ENCODE measurements around the gene MRPL39. TPM values are rescaled to one million over a fixed set of nuclear protein-coding genes. Genes with fewer than 3 reads are reported as not detected.

The MRPL39 gene
- total and polyA plus RNA-seq, 9 of the 15 experiments (the other 6 are each of a cell fraction or from before 2014, with no cell fraction given): 65.4 to 247 (median 105) TPM

DNA sequence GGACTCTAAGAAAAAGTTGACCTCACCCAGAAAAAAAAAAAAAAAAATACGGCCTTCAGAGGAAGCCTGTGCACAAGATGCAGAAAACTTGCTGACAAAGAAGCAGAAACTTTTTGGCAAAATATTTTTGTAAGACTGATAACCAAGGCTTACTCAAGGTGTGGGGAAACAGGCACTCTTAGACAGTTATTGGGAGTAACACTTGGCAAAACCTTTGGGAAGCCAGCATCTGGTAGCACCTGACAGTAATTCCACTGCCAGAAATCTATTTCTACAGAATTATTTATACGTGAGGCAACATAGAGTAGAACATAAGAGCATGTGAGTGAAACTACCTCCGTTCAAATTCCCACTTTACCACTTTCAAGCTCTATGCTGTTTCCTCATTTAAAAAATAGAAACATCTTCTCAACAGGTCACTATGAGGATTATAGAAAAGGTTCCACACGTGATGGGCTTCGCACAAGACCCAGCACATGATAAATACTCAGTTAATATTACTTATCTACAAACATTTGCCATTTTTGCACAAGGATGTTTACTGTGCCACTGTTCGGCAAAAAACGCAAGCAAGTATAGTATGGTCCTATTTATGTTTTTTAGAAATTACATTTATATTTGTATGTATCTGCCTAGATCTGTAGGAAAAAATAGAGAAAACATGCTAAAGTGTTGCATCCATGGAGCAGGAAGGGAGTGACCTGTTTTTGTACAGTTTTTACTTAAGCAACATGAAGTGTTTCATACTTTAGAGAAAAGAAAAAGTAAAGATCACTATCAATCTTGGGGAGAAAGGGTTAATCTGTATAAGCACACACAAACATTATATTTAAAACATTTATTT lies 22.2 kb downstream of the MRPL39 start:
- H3K27ac ChIP-seq (ENCODE audit: extremely low read depth, low read depth, low read length): no peak overlapping the region
- TF ChIP-seq TBP (optimal IDR thresholded peaks at IDR 0.05; ENCODE audit: low read depth, low read length) (no peak), RNF2 (IDR thresholded peaks at IDR 0.05) (no peak), ZSCAN32 (CRISPR knock-in tag; IDR thresholded peaks at IDR 0.05) (no peak), SRSF3 (IDR thresholded peaks at IDR 0.05; ENCODE audit: insufficient read depth, low read length) (no peak), ZNF347 (CRISPR knock-in tag; IDR thresholded peaks at IDR 0.05; ENCODE audit: low read depth) (no peak), FOSL1 (tag; conservative IDR thresholded peaks at IDR 0.05) (no peak)
- TF ChIP-seq, protein P1, sequence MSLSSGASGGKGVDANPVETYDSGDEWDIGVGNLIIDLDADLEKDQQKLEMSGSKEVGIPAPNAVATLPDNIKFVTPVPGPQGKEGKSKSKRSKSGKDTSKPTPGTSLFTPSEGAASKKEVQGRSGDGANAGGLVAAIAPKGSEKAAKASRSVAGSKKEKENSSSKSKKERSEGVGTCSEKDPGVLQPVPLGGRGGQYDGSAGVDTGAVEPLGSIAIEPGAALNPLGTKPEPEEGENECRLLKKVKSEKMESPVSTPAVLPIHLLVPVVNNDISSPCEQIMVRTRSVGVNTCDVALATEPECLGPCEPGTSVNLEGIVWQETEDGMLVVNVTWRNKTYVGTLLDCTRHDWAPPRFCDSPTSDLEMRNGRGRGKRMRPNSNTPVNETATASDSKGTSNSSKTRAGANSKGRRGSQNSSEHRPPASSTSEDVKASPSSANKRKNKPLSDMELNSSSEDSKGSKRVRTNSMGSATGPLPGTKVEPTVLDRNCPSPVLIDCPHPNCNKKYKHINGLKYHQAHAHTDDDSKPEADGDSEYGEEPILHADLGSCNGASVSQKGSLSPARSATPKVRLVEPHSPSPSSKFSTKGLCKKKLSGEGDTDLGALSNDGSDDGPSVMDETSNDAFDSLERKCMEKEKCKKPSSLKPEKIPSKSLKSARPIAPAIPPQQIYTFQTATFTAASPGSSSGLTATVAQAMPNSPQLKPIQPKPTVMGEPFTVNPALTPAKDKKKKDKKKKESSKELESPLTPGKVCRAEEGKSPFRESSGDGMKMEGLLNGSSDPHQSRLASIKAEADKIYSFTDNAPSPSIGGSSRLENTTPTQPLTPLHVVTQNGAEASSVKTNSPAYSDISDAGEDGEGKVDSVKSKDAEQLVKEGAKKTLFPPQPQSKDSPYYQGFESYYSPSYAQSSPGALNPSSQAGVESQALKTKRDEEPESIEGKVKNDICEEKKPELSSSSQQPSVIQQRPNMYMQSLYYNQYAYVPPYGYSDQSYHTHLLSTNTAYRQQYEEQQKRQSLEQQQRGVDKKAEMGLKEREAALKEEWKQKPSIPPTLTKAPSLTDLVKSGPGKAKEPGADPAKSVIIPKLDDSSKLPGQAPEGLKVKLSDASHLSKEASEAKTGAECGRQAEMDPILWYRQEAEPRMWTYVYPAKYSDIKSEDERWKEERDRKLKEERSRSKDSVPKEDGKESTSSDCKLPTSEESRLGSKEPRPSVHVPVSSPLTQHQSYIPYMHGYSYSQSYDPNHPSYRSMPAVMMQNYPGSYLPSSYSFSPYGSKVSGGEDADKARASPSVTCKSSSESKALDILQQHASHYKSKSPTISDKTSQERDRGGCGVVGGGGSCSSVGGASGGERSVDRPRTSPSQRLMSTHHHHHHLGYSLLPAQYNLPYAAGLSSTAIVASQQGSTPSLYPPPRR (CRISPR knock-in tag; IDR thresholded peaks at IDR 0.05; ENCODE audit: borderline replicate concordance): no peak
- TF ChIP-seq, protein P2, sequence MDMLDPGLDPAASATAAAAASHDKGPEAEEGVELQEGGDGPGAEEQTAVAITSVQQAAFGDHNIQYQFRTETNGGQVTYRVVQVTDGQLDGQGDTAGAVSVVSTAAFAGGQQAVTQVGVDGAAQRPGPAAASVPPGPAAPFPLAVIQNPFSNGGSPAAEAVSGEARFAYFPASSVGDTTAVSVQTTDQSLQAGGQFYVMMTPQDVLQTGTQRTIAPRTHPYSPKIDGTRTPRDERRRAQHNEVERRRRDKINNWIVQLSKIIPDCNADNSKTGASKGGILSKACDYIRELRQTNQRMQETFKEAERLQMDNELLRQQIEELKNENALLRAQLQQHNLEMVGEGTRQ (CRISPR knock-in tag; IDR thresholded peaks at IDR 0.05): no peak
- TF ChIP-seq, protein P3, sequence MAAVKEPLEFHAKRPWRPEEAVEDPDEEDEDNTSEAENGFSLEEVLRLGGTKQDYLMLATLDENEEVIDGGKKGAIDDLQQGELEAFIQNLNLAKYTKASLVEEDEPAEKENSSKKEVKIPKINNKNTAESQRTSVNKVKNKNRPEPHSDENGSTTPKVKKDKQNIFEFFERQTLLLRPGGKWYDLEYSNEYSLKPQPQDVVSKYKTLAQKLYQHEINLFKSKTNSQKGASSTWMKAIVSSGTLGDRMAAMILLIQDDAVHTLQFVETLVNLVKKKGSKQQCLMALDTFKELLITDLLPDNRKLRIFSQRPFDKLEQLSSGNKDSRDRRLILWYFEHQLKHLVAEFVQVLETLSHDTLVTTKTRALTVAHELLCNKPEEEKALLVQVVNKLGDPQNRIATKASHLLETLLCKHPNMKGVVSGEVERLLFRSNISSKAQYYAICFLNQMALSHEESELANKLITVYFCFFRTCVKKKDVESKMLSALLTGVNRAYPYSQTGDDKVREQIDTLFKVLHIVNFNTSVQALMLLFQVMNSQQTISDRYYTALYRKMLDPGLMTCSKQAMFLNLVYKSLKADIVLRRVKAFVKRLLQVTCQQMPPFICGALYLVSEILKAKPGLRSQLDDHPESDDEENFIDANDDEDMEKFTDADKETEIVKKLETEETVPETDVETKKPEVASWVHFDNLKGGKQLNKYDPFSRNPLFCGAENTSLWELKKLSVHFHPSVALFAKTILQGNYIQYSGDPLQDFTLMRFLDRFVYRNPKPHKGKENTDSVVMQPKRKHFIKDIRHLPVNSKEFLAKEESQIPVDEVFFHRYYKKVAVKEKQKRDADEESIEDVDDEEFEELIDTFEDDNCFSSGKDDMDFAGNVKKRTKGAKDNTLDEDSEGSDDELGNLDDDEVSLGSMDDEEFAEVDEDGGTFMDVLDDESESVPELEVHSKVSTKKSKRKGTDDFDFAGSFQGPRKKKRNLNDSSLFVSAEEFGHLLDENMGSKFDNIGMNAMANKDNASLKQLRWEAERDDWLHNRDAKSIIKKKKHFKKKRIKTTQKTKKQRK (IDR thresholded peaks at IDR 0.05; ENCODE audit: borderline replicate concordance, low read depth, low read length): no peak
- H3K79me2 ChIP-seq (ENCODE audit: control insufficient read depth, insufficient read depth, low read length): no peaks in the 10 kb centered on the region
- ATAC-seq (no peak), FAIRE-seq (no peak), DNase-seq (ENCODE audit: extremely low read depth in 1 of 4, low spot score in 3 of 4) (no peak)
- H3K36me3 ChIP-seq (ENCODE audit: control insufficient read depth, insufficient read depth, low read length): peaks cover 29% of the 10 kb centered on the region
- no peaks in the 10 kb centered on the region for H3K9me3 ChIP-seq (replicated peaks; ENCODE audit: control insufficient read depth, insufficient read depth, low read depth, low read length)
- H2AFZ ChIP-seq (ENCODE audit: low read depth, low read length): no peak overlapping the region
- ChIA-PET CTCF (ENCODE audit: low intra/inter-chr PET ratio) (no interaction called here), POLR2A (interaction anchor here (0.6 kb wide), 1 partner anchor 13 kb away, joined by 3 read pairs; no protein-coding TSS in a partner anchor)
- WGBS (ENCODE audit: insufficient coverage, low coverage, missing lambda C conversion rate): 83% methylated on average over 7 of the region's 7 CpGs
- H3K4me1 ChIP-seq (replicated peaks in 1 of 2; ENCODE audit: control insufficient read depth in 2 of 2, insufficient read depth in 2 of 2, low read length in 2 of 2): no peaks in the 10 kb centered on the region
- H3K4me2 ChIP-seq (ENCODE audit: insufficient read depth, low read length): no peak overlapping the region
- in situ Hi-C loops (cut with MboI) (no loop called here), intact Hi-C loops (cut with micrococcal nuclease) (no loop called here)
- no peaks in the 10 kb centered on the region for H3K27me3 ChIP-seq (ENCODE audit: control insufficient read depth in 2 of 2, insufficient read depth in 2 of 2, low read length in 2 of 2)
- no peak overlapping the region for H3K9ac ChIP-seq (ENCODE audit: insufficient read depth in 1 of 2, low read depth in 2 of 2, low read length in 2 of 2)
- H3K4me3 ChIP-seq: no peak overlapping the region
- no TSS peak for BruUV-seq (replicated peaks)
- H4K20me1 ChIP-seq (replicated peaks; ENCODE audit: control insufficient read depth, insufficient read depth, low read length): no peaks in the 10 kb centered on the region
- no peaks in the 10 kb centered on the region for H3K9me1 ChIP-seq (ENCODE audit: control insufficient read depth, insufficient read depth, low read length)
